HG03045 (cell line): ENCODE measurements around the gene IL1RAP.

Experiments used
- ATAC-seq: cut with Tn5 transposase; IDR thresholded peaks from one replicate; pipeline ENCODE4 v1.9.1; 2021; ENCODE audit warnings: mild to moderate bottlenecking, moderate library complexity; ENCODE audit not compliant: unreplicated experiment

IL1RAP gene

DNA sequence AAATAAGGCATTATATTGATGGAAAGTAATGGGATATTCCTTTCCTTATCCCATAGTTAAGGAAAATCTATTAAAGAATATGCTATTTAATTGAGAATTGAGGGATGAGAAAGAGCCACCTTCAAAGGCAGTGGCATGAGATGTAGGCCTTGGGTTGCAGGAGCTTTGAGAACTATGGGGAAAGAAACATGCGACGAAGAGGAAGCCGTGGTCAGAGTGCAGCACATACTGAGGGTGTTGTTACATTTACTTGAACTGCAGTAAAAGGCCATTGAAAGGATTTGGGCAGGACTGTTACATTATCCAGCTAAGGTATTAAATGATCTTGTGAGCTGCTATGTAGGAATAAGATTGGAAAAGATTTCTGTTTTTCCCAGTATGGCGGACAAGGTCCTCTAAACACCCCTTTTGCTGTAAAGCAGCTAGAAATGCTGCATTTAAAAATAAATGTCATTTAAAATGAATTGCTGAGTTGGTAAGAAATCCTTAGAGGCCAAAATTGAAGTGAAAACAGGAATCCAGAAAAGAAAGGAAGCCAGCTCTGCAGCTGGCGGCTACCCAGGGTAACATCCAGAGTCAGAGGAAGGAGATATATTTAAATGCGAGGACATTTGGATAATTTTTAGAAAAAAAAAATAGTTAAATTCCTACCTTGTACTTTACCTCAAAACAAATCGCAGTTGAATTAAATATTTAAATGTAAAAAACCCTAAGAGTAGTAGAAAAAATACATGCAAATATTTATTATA, 61.7 kb downstream of the IL1RAP start:
- ATAC-seq: no peak

GRCh38 chr3:190577225-190577624, 63.3 kb downstream of the IL1RAP start:
- no peak for ATAC-seq

GRCh38 chr3:190579514-190580137, 65.7 kb downstream of the IL1RAP start:
- ATAC-seq: no peak

- ATAC-seq: no peak
Measured at GRCh38 chr3:190580417-190580816, 66.5 kb downstream of the IL1RAP start.

GRCh38 chr3:190581041-190581541, 67.2 kb downstream of the IL1RAP start:
- ATAC-seq: no peak

DNA sequence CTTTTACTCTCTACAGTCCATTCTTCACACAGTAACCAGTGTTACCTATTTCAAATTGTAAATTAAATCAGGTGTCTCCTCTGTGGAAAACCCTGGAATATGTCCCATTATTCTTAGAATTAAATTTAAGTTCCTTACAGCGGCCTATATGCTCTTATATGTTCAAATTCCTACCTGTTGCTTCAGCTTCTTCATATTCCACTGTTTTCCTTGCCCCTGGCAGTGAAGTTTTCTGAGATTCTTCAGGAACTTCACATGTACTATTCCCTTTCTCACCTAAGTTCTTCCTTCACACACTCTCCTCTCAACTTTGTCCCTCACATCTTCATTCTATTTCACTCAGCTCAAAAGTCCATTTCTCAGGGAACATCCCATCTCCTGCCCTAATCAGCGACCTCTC, 68.8 kb downstream of the IL1RAP start:
- ATAC-seq: no peak

GRCh38 chr3:190585805-190586630, 72.1 kb downstream of the IL1RAP start:
- no peak for ATAC-seq

DNA sequence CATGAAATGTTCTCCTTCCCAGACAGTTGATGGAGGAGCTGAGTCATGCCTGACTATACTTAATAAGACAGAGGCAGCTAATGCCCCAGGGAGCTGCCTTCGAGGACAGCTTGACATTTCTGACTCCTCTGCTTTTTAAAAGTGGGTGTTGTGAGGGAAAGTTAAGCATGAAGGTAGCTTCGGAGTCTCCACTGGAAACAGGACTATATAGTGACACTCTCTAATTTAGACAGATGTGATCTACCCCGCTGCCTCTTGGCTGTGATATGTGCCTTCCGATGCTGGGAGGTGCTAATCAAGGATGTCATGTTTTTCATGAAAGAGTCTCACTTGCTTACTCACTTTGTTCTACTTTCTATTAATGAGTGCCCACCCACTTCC, 72.7 kb downstream of the IL1RAP start:
- ATAC-seq: no peak

GRCh38 chr3:190588570-190588969, 74.7 kb downstream of the IL1RAP start:
- ATAC-seq: no peak

GRCh38 chr3:190589326-190589725, 75.4 kb downstream of the IL1RAP start:
- ATAC-seq: no peak

DNA sequence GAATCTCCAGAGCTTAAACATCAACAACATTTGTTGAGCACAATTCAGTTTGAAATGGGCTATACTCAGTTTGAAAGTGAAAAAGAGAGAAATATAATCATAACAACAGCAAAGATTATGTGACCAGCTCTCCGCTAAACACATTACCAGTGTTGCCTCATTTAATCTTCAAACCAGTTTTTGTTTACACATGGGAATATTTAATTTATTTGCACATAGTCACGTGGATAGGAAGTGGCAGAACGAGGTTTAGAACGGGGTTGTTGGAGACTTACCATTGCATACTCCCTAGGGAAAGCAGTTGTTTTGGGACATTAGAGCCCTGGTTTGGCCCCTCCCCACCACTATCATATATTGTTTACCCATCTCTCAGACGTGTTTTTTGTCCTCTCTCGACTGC, 77.2 kb downstream of the IL1RAP start:
- no peak for ATAC-seq

GRCh38 chr3:190593075-190593474, 79.2 kb downstream of the IL1RAP start:
- ATAC-seq: no peak

DNA sequence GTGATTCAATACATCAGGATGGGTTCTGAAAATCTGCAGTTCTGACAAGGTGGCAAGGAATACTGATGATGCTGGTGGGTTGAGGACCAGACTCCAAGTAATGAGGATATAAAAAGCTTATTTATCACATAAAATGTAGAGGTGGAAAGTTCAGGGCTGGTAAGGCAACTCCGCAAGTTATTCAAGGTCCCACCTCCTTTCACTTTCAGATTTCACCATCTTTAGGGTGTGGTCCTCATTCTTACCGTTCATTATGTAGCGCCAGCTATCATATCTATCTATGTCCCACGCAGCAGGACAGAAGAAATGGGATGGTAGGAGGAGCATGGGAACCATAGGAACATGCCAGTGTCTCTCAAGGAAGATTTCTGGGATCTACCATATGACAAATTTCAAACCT, 80.3 kb downstream of the IL1RAP start:
- ATAC-seq: no peak

GRCh38 chr3:190595179-190595795, 81.4 kb downstream of the IL1RAP start:
- no peak for ATAC-seq

DNA sequence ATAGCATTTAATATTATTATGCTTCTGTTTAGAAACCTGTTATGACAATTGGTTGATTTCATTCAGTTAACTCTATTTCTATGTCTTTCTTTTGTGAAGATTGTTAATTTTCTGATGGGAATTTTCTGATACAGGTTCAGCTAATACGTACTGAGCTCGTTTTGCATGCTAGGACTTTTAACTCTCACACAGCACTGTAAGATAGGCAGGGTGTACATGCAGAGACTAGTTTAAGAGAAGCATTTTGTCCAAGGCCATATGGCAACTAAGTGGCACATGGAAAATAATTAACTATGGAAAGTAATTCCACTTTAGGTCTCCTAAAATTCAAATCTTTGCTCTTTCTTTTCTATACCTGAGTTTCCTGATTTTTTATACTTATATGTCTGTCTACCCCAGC, 81.9 kb downstream of the IL1RAP start:
- ATAC-seq: no peak

DNA sequence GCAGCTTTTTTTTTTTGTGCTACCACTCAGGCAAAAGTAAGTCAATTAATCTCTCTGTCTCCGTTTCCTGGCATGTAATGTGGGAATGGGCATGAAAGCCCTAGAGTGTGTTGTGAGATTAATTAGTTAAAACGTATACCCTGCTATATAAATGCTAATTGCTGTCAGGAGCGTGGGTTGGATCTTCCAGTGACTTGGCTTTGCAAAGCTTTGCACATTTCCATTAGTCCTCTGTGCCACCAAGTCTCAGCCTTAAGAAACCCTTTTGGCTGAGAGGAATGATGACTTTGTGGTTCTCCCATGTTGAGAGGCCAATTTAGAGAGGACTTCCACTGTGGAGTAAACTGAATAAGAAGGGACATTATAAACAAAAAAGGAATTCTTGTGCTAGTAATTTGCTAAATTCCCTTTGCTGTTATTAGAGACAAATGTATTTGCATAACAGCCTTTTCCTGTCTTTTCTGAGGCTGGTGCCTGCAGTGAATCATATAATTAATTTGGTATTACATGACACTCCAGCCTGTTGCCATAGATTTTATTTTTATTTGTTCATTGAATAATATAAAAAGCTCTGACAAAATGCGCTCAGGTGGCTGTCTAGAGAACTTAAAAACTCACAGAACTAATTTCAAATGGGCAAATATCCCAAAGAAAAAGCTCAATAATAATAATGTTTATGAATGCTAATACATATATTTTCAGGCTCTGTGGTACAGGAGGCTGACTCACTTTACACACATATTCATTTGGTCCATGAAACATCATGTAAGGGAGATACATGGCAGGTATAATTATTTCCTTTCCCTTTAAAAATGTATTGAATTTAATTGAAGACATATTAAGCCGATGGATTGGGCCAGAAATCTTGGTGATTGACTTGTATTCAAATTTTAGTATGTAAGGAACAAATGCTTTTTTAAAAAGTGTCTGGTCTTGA, 82.7 kb downstream of the IL1RAP start:
- no peak for ATAC-seq

GRCh38 chr3:190597291-190597690, 83.4 kb downstream of the IL1RAP start:
- ATAC-seq: no peak

DNA sequence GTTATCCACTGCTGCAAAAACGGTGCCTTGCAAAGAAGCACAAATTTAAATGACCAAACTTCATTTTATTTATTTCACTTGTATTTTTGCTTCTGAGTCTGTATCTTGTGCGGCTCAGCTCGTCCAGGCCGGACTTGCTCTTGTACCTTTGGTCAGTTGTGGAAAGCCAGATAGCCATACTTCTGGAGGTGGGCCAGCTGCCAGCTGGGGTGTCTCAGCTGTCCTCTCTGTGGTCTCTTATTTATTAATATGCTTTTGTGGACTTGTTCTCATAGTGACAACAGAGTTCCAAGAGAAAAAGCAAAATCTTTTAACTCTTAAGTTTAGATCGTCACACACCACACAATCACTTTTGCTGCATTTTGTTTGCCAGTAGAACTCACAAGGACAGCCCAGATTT, 87.7 kb downstream of the IL1RAP start:
- ATAC-seq: no peak

- no peak for ATAC-seq
Measured at GRCh38 chr3:190605385-190605784, 91.5 kb downstream of the IL1RAP start.

DNA sequence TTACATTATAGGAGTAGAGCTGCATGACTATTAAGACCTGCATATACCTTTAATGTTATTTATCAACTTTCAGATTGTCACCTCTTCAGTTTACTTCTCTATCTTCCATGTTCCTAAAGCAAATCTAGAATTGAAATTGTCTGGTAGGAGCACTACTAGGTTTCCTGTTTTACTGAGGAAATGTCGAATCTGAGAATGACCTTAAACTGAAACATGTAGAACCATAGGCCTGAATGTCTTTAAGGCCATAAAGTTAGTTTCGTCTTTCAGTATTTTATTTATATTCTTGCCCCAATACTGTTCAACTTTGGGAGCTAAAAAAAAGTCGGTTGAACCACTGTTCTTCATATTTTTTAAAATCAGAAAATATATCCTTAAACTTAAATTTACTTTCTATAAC, 92.7 kb downstream of the IL1RAP start:
- no peak for ATAC-seq
